ENCODE measurements around the gene TNRC18. TPM values are rescaled to one million over a fixed set of nuclear protein-coding genes. Genes with fewer than 3 reads are reported as not detected.

TNRC18 gene
- total and polyA plus RNA-seq, 9 of the 15 experiments (the other 6 are each of a cell fraction or from before 2014, with no cell fraction given), result 0.03 to 43.2 (median 18.0) TPM

DNA sequence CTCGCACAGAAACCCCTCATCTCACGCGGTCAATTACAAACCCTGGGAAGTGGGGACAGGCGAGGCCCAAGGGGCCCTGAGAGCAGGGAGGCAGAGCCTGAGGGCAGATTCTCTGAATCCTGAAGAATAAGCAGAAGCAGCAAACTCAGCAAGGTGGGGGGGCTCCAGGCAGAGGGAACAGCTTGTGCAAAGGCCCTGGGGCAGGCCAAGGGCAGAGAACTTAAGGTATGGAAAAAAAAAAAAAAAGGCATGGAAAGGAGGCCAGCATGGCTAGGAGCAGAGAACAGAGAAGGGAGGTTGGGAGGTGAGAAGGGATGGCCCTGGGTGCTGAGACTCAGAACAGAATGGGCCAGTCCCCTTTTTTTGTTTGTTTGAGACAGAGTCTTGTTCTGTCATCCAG is 32.8 kb upstream of the TNRC18 start (continued):
- TF ChIP-seq ZNF41 (CRISPR knock-in tag; conservative IDR thresholded peaks at IDR 0.05) (no peak), RCOR1 (IDR thresholded peaks at IDR 0.05; ENCODE audit: borderline replicate concordance in 1 of 2, low read depth in 2 of 2, low read length in 2 of 2) (0 out of 4 replicates have a peak, but pooled peaks of 1 of the 2 experiments have one; percentile 21), ZSCAN29 (IDR thresholded peaks at IDR 0.05) (no peak), HDAC1 (IDR thresholded peaks at IDR 0.05) (peak in 1 of 2 experiments; percentile 28; a peak in 1 of 4 replicates), BCOR (IDR thresholded peaks at IDR 0.05) (peak; percentile 84), ZFP30 (CRISPR knock-in tag; IDR thresholded peaks at IDR 0.05; ENCODE audit: borderline replicate concordance) (no peak), WHSC1 (IDR thresholded peaks at IDR 0.05; ENCODE audit: low read length) (no peak), HDAC2 (IDR thresholded peaks at IDR 0.05) (peak; percentile 45; the same call in 1 of the 2 replicates), CBX1 (IDR thresholded peaks at IDR 0.05; ENCODE audit: low read depth) (0 out of 2 replicates have a peak, but pooled peaks have one; percentile 33), SMARCA5 (IDR thresholded peaks at IDR 0.05) (peak; percentile 75), DIDO1 (tag; IDR thresholded peaks at IDR 0.05; ENCODE audit: low read depth) (no peak), CAMTA2 (CRISPR knock-in tag; conservative IDR thresholded peaks at IDR 0.05) (no peak)
- TF ChIP-seq, protein P1, sequence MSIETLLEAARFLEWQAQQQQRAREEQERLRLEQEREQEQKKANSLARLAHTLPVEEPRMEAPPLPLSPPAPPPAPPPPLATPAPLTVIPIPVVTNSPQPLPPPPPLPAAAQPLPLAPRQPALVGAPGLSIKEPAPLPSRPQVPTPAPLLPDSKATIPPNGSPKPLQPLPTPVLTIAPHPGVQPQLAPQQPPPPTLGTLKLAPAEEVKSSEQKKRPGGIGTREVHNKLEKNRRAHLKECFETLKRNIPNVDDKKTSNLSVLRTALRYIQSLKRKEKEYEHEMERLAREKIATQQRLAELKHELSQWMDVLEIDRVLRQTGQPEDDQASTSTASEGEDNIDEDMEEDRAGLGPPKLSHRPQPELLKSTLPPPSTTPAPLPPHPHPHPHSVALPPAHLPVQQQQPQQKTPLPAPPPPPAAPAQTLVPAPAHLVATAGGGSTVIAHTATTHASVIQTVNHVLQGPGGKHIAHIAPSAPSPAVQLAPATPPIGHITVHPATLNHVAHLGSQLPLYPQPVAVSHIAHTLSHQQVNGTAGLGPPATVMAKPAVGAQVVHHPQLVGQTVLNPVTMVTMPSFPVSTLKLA (conservative IDR thresholded peaks at IDR 0.05), result no peak
- TF ChIP-seq, protein P2, sequence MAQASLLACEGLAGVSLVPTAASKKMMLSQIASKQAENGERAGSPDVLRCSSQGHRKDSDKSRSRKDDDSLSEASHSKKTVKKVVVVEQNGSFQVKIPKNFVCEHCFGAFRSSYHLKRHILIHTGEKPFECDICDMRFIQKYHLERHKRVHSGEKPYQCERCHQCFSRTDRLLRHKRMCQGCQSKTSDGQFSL (CRISPR knock-in tag; IDR thresholded peaks at IDR 0.05), result peak; percentile 73
- TF ChIP-seq, protein P2 (tag; IDR thresholded peaks at IDR 0.05), result no peak
- TF ChIP-seq, protein P3, sequence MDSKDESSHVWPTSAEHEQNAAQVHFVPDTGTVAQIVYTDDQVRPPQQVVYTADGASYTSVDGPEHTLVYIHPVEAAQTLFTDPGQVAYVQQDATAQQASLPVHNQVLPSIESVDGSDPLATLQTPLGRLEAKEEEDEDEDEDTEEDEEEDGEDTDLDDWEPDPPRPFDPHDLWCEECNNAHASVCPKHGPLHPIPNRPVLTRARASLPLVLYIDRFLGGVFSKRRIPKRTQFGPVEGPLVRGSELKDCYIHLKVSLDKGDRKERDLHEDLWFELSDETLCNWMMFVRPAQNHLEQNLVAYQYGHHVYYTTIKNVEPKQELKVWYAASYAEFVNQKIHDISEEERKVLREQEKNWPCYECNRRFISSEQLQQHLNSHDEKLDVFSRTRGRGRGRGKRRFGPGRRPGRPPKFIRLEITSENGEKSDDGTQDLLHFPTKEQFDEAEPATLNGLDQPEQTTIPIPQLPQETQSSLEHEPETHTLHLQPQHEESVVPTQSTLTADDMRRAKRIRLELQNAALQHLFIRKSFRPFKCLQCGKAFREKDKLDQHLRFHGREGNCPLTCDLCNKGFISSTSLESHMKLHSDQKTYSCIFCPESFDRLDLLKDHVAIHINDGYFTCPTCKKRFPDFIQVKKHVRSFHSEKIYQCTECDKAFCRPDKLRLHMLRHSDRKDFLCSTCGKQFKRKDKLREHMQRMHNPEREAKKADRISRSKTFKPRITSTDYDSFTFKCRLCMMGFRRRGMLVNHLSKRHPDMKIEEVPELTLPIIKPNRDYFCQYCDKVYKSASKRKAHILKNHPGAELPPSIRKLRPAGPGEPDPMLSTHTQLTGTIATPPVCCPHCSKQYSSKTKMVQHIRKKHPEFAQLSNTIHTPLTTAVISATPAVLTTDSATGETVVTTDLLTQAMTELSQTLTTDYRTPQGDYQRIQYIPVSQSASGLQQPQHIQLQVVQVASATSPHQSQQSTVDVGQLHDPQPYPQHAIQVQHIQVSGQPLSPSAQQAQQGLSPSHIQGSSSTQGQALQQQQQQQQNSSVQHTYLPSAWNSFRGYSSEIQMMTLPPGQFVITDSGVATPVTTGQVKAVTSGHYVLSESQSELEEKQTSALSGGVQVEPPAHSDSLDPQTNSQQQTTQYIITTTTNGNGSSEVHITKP (IDR thresholded peaks at IDR 0.05; ENCODE audit: partially characterized antibody), result no peak
- TF ChIP-seq, protein P4, sequence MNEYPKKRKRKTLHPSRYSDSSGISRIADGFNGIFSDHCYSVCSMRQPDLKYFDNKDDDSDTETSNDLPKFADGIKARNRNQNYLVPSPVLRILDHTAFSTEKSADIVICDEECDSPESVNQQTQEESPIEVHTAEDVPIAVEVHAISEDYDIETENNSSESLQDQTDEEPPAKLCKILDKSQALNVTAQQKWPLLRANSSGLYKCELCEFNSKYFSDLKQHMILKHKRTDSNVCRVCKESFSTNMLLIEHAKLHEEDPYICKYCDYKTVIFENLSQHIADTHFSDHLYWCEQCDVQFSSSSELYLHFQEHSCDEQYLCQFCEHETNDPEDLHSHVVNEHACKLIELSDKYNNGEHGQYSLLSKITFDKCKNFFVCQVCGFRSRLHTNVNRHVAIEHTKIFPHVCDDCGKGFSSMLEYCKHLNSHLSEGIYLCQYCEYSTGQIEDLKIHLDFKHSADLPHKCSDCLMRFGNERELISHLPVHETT (CRISPR knock-in tag; conservative IDR thresholded peaks at IDR 0.05 in 1 of 2, IDR thresholded peaks at IDR 0.05 in 1 of 2), result no peak
- TF ChIP-seq, protein P5, sequence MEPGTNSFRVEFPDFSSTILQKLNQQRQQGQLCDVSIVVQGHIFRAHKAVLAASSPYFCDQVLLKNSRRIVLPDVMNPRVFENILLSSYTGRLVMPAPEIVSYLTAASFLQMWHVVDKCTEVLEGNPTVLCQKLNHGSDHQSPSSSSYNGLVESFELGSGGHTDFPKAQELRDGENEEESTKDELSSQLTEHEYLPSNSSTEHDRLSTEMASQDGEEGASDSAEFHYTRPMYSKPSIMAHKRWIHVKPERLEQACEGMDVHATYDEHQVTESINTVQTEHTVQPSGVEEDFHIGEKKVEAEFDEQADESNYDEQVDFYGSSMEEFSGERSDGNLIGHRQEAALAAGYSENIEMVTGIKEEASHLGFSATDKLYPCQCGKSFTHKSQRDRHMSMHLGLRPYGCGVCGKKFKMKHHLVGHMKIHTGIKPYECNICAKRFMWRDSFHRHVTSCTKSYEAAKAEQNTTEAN (CRISPR knock-in tag; IDR thresholded peaks at IDR 0.05), result no peak
